BLaER1 treated with 17β-estradiol and CSF1 and Interleukin-3, amounts not matched to agents 10 nM and 100 nM (cell line): Measurements from ENCODE around the gene ZNF521.

Experiments used
- H3K27ac ChIP-seq, 11 experiments: shearing (Covaris generic); formaldehyde crosslinking; 2 replicates each; pipeline ENCODE4 v1.8.1; 2022
- H3K27me3 ChIP-seq, 11 experiments: shearing (Covaris generic); formaldehyde crosslinking; 2 replicates each; pipeline ENCODE4 v1.8.1; 2022
- H3K36me3 ChIP-seq, 11 experiments: shearing (Covaris generic); formaldehyde crosslinking; 2 replicates each; pipeline ENCODE4 v1.8.1; 2022
- H3K4me1 ChIP-seq, 10 experiments: shearing (Covaris generic); formaldehyde crosslinking; 2 replicates each; pipeline ENCODE4 v1.8.1; 2022
- H3K4me2 ChIP-seq, 11 experiments: shearing (Covaris generic); formaldehyde crosslinking; 2 replicates each; pipeline ENCODE4 v1.8.1; 2022
- H3K4me3 ChIP-seq, 10 experiments: shearing (Covaris generic); formaldehyde crosslinking; 2 replicates each; pipeline ENCODE4 v1.8.1; 2022
- H3K9ac ChIP-seq, 11 experiments: shearing (Covaris generic); formaldehyde crosslinking; 2 replicates each; pipeline ENCODE4 v1.8.1; 2022
- H3K9me3 ChIP-seq, 11 experiments: shearing (Covaris generic); formaldehyde crosslinking; replicated peaks in 1 of 11; 2 replicates each; pipeline ENCODE4 v1.8.1; 2022
- H4K20me1 ChIP-seq, 11 experiments: shearing (Covaris generic); formaldehyde crosslinking; 2 replicates each; pipeline ENCODE4 v1.8.1; 2022
- Cebpa-rat ChIP-seq, 11 experiments: shearing (Covaris generic); IDR thresholded peaks; 2 replicates each; pipeline ENCODE4 v1.8.1; 2022

The ZNF521 gene

DNA sequence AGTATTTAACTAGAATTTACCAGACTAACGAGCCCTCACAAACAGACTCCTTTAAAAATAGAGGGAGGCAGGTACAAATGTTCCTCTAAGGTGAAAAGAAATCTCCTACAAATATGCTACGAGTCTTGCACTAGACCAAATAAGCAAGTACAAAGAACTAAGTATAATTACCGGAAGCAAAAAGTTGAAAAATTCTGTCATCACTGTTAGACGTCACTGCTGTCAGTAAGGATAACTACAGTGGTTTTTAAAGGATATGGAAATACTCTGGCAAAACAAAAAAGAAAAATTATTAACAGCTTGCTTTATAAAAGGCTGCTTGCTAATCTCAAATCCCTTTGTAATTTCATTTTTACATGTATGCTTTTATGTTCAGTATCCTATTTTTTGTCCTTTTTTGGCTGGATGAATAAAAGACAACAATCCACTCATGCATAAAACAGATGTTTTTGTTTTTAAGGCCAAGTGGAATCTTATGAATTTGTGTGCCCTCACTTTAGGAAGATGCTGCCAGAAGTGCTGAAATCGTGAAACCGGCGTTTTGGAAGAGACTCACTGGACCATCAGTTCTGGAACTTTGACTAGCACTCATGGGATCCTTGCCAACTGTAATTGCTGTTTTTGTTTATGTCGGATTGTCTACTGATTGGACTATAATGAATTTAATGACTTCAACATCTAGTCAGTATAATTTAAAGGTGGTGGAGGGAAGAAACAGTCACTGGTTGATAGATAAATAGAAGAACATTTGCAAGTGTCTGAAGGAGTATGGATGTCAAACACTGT is 6.7 kb downstream of the ZNF521 start:
- Histone ChIP-seq H3K27ac (no peak overlapping the region), H3K9me3 (no peaks in the 10 kb centered on the region), H3K9ac (no peak overlapping the region), H3K4me3 (no peak overlapping the region), H3K36me3 (no peaks in the 10 kb centered on the region), H3K27me3 (peaks cover 51 to 69% (median 64%) of the 10 kb centered on the region in 11 experiments), H3K4me1 (peaks cover 0 to 13% (median 11%) of the 10 kb centered on the region in 10 experiments; a peak in 12 of 20 replicates), H4K20me1 (peaks cover 0 to 21% (median 12%) of the 10 kb centered on the region in 11 experiments; a peak in 14 of 22 replicates), H3K4me2 (no peak overlapping the region)
- TF ChIP-seq Cebpa-rat (IDR thresholded peaks at IDR 0.05) = no peak

DNA sequence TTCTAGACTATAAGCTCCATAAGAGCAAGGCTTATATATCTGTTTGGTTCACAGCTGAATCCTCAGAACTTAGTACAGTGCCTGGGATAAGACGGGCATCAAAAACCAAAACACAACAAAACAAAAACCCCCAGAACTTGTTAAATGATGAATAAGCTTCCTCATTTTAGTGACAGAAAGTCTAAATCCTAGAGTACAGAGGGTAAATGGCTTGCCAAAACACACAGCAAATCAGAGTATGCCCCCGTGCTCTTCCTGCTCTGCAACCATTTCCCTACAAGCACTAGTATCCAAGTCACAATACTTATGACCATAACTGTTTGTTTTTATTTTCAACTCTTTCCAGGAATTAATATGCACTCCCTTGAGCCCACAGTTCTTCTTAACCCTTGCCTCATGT is 10.1 kb downstream of the ZNF521 start:
- Histone ChIP-seq H3K27me3 (peaks cover 17 to 35% (median 29%) of the 10 kb centered on the region in 11 experiments), H3K9ac (no peak overlapping the region), H3K4me1 (no peaks in the 10 kb centered on the region), H3K9me3 (no peaks in the 10 kb centered on the region), H3K36me3 (no peaks in the 10 kb centered on the region), H3K4me3 (no peak overlapping the region), H4K20me1 (no peaks in the 10 kb centered on the region), H3K27ac (no peak overlapping the region), H3K4me2 (no peak overlapping the region)
- TF ChIP-seq Cebpa-rat (IDR thresholded peaks at IDR 0.05) = no peak

DNA sequence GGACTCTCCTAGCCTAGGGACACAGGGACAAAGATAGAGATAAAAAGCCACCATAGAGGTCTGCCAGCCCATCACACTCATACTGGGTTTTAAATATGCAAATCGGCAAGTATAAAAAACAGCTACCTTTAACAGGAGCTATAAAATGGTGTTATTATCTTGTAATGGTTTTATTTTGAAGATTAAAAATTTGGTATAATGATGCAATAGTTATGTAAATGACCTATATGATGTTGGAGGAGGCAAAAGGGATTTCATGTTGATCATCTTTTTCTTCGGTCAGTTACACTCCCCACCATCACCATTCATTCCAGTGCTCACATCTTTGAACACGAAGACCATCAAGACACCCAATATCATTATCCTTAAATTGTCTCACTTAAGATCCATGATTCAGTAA is 11.2 kb downstream of the ZNF521 start:
- Histone ChIP-seq H3K27ac (no peak overlapping the region), H3K4me2 (no peak overlapping the region), H3K9me3 (no peaks in the 10 kb centered on the region), H3K4me3 (no peak overlapping the region), H3K36me3 (no peaks in the 10 kb centered on the region), H3K9ac (no peak overlapping the region), H3K27me3 (peaks cover 8 to 24% (median 19%) of the 10 kb centered on the region in 11 experiments; a peak in 20 of 22 replicates), H3K4me1 (no peaks in the 10 kb centered on the region), H4K20me1 (no peaks in the 10 kb centered on the region)
- TF ChIP-seq Cebpa-rat (IDR thresholded peaks at IDR 0.05) = no peak

DNA sequence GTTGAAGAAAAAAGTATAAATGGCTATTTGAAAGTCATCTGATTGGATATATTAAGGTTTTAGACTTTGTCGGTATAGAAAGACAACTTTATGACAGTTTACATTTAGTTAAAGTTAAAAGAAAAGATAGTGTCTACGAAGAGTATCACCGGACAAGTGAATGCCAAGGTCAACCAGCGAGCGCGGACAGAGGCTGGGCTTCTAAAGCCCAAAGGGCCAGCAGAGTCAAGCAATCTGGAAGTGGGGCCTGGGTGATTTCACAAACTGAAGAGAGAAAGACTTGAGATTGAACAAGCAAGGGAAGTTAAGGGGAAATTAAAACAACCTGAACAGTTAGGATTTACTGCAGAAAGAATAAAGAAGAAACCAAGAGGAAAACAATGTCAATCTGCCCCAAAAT is 16.3 kb downstream of the ZNF521 start:
- Histone ChIP-seq H3K27ac (no peak overlapping the region), H3K4me3 (no peak overlapping the region), H3K36me3 (no peaks in the 10 kb centered on the region), H3K4me1 (no peaks in the 10 kb centered on the region), H3K9ac (no peak overlapping the region), H3K27me3 (no peaks in the 10 kb centered on the region), H3K4me2 (no peak overlapping the region), H3K9me3 (no peaks in the 10 kb centered on the region), H4K20me1 (no peaks in the 10 kb centered on the region)
- no peak for TF ChIP-seq Cebpa-rat (IDR thresholded peaks at IDR 0.05)

DNA sequence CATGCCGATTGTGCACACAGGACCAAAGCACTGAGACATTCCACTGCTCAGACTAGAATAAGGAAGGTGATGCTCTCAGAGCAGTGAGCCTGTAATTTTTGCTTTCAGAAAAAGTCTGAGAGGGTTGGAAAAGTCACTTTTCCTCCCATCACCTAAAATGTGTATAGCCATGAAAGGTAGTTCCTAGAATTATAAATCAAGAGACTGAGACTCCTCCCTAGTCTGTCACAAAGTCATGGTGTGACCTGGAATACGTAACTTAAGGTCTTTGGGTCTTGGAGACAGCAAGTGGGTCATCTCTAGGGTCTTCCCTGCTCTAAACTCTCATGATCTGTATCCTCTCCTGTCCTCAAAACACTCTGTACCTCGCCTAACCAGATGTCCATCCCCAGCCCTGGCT is 16.9 kb downstream of the ZNF521 start:
- H3K9ac ChIP-seq = no peak overlapping the region
- H3K36me3 ChIP-seq = no peaks in the 10 kb centered on the region
- no peak overlapping the region for H3K27ac ChIP-seq
- H3K9me3 ChIP-seq = no peaks in the 10 kb centered on the region
- no peaks in the 10 kb centered on the region for H3K27me3 ChIP-seq
- no peak overlapping the region for H3K4me2 ChIP-seq
- H3K4me1 ChIP-seq = no peaks in the 10 kb centered on the region
- no peak overlapping the region for H3K4me3 ChIP-seq
- H4K20me1 ChIP-seq = no peaks in the 10 kb centered on the region
- no peak for TF ChIP-seq Cebpa-rat (IDR thresholded peaks at IDR 0.05)

DNA sequence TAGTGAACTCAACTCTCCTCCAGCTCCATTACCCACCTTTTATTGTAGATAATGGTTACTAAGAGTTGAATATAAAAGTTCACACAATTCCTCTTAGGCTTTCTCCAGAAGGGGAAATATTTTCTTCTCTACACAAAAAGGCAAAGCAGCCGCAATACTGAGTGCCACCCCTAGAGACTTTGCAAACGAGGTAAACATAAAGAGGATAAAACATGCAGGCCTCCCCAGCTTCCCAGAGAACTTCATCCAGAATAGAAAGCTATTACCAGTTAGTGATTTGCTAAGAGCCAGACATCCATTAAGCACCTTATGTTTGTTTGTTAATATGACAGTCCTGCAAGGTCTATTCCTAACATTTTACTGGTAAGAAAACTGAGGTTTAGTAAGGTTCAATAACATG is 17.4 kb downstream of the ZNF521 start:
- H3K4me1 ChIP-seq = no peaks in the 10 kb centered on the region
- TF ChIP-seq Cebpa-rat (IDR thresholded peaks at IDR 0.05) = no peak

DNA sequence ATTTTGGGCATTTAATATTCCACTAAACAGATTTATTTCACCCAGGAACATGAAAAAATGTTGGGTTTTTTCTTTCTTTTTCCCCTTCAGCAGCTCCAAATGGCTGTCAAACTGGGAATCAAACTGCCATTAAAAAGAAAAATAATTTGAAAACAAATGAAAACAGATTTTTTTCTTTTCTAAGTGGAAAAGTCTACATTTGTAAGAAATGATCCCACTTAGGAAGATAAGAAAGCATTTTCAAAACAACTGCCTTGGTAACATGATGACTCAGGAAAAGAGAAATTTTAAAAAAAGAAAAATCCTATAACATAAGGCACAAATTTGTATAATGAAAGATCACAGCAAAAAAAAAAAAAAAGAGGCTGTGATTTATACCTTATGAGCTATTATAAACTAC is 20.0 kb downstream of the ZNF521 start:
- H3K4me2 ChIP-seq = no peak overlapping the region
- no peaks in the 10 kb centered on the region for H3K27me3 ChIP-seq
- no peak for TF ChIP-seq Cebpa-rat (IDR thresholded peaks at IDR 0.05)

More for the DNA sequence above, 17.4 kb downstream of the ZNF521 start:
- H3K36me3 ChIP-seq = no peaks in the 10 kb centered on the region
- no peak overlapping the region for H3K9ac ChIP-seq
- no peaks in the 10 kb centered on the region for H3K9me3 ChIP-seq
- H3K27me3 ChIP-seq = no peaks in the 10 kb centered on the region
- H3K4me3 ChIP-seq = no peak overlapping the region
- no peak overlapping the region for H3K27ac ChIP-seq
- no peaks in the 10 kb centered on the region for H4K20me1 ChIP-seq
- H3K4me2 ChIP-seq = no peak overlapping the region

DNA sequence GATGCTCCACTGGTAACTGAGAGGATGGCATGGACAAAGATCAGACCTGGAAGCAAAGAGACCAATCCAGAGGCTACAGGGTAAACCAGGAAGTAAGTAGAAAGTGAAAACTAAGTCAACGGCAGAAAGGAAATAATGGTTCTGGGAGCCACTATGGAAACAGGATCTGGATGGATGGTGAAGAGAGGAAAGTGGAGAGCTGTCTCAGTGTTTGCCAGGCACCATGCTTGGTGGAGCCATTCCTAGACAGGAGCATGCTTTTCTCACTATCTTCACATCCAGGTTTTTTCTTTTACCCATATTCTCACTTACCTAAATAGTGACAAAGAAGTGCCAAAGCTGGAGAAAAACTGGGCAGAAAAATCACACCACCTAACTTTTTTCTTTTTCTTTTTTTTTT is 22.2 kb downstream of the ZNF521 start:
- no peak overlapping the region for H3K4me2 ChIP-seq
- H3K4me1 ChIP-seq = no peaks in the 10 kb centered on the region
- H4K20me1 ChIP-seq = no peaks in the 10 kb centered on the region
- H3K27ac ChIP-seq = no peak overlapping the region
- no peaks in the 10 kb centered on the region for H3K27me3 ChIP-seq
- no peaks in the 10 kb centered on the region for H3K36me3 ChIP-seq
- H3K9ac ChIP-seq = no peak overlapping the region
- H3K9me3 ChIP-seq = no peaks in the 10 kb centered on the region
- no peak overlapping the region for H3K4me3 ChIP-seq
- TF ChIP-seq Cebpa-rat (IDR thresholded peaks at IDR 0.05) = no peak

More for the DNA sequence above, 20.0 kb downstream of the ZNF521 start:
- no peaks in the 10 kb centered on the region for H4K20me1 ChIP-seq
- H3K27ac ChIP-seq = no peak overlapping the region
- no peaks in the 10 kb centered on the region for H3K4me1 ChIP-seq
- no peaks in the 10 kb centered on the region for H3K36me3 ChIP-seq
- H3K9ac ChIP-seq = no peak overlapping the region
- H3K4me3 ChIP-seq = no peak overlapping the region
- H3K9me3 ChIP-seq = no peaks in the 10 kb centered on the region

DNA sequence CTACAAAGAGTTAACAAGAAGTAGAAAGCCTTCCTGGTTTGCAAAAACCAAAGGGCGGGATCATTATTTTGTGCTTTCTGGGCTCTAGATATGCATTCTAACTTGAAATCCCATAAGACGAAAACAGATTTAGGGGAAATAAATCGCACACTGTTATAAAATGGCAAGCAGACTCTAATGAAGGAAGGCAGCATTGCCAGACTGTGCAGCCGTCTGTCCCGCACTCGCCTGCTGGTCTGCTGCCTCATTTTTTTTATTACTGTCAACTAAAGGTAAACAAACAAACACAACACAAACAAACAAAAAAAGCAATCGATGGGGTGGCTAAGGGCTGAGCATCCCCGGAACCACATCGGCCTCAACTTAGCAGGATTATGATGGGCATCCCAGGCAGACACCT is 24.4 kb downstream of the ZNF521 start:
- no peak overlapping the region for H3K27ac ChIP-seq
- no peaks in the 10 kb centered on the region for H3K9me3 ChIP-seq
- no peaks in the 10 kb centered on the region for H4K20me1 ChIP-seq
- no peaks in the 10 kb centered on the region for H3K27me3 ChIP-seq
- H3K4me1 ChIP-seq = no peaks in the 10 kb centered on the region
- H3K4me3 ChIP-seq = no peak overlapping the region
- H3K36me3 ChIP-seq = no peaks in the 10 kb centered on the region
- no peak overlapping the region for H3K9ac ChIP-seq
- no peak overlapping the region for H3K4me2 ChIP-seq
- TF ChIP-seq Cebpa-rat (IDR thresholded peaks at IDR 0.05) = no peak

DNA sequence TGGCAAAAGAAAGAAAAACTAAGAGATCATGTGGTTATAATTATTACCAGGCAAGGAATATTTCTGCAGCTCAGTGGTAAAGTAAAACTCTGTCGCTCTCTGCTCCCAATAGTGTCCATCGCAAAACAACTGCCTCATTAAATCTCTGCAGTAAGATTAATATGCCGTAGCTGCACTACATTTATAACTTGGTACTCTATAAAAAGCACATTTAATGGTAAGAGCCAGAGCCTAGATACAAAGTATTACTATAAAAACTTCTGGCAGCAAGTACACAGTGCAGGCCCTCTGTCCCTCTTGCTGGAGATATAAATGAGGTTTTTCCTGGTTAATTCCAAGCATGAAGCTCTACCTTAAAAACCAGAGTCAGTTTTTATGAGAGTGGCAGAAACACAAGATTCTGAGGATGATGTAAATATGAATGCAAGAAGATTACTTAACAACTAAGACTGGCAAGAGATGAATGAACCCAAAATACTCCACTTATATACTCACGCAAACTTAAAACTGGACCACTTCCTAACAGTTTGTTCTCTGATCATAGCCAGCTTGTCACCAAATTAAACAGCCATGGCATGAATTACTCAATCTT is 25.5 kb downstream of the ZNF521 start:
- H3K27ac ChIP-seq = no peak overlapping the region
- no peak overlapping the region for H3K9ac ChIP-seq
- no peaks in the 10 kb centered on the region for H3K27me3 ChIP-seq
- no peaks in the 10 kb centered on the region for H4K20me1 ChIP-seq
- no peak overlapping the region for H3K4me3 ChIP-seq
- H3K4me2 ChIP-seq = no peak overlapping the region
- no peaks in the 10 kb centered on the region for H3K4me1 ChIP-seq
- H3K9me3 ChIP-seq = no peaks in the 10 kb centered on the region
- no peaks in the 10 kb centered on the region for H3K36me3 ChIP-seq
- no peak for TF ChIP-seq Cebpa-rat (IDR thresholded peaks at IDR 0.05)
